Measurements from ENCODE around the gene DHRS4.
"Not testable (repeated sequence)": the region's sequence is repeated elsewhere in the genome, so short reads cannot be mapped to it uniquely, and the experiment has no call there.

DHRS4 gene

DNA sequence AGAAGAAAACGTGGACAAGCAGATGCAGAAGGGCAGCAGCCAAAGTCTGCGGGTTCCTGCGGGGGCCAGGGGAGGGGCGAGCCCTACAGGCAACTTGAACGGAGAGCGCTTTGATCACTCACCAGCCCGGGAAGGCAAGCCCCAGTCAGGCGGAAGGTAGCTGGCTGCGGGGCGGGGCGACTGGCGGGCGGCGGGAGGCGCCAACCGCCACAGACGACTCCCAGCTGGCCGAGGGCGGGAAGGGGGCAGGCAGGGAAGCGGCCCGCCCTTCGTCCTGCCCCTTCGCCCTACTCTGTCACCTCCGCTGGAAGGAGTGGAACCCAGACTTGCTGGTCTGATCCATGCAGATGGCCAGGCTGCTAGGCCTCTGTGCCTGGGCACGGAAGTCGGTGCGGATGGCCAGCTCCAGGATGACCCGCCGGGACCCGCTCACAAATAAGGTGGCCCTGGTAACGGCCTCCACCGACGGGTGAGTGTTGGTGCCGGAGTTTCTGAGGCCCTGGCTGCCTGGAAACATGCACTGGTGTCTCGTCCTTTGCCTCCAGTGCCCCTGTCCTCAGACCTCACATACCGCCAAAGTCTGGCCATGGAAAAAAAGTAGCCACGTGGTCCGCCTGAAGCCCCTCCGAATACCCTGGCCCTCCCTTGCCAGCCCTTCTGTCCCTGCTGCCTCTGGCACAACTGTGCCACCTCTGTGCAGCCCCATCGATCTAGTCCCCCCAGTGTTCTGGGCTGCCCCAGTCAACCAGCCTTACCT lies 35.2 kb downstream of the DHRS4 start, which contains the start of gene DHRS4L2:
DHRS4L2 (plus strand) TSS at position 323 of the 757 bp plus-strand sequence; CDS start at position 342, 19 bp downstream.
- peak; percentile 45 for DNase-seq

DNA sequence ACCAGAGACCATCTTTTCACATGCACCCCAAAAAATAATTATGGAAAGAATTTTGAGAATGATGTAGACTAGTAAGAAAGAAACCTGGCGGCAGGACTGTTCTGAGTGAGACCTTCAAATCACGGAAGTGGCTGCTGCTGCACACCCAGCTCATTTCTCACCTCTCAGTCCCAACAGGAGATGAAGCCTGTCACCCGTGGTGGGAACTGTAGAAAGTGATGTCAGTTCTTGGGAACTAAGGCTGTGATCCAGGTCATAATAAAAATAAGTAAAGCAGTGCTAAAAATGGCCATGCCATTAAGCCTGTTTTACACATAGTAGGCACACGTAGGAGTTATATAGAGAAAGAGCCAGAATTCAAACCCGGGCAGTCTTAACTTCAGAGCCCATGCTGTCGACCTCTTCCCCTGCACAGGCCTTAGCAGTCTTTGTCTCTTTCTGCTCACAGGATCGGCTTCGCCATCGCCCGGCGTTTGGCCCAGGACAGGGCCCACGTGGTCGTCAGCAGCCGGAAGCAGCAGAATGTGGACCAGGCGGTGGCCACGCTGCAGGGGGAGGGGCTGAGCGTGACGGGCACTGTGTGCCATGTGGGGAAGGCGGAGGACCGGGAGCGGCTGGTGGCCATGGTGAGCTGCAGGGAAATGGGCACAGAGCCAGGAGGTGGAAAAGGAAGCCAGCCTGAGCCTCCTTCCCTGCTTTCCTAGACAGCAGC lies 36.3 kb downstream of the DHRS4 start:
- peak; percentile 52 for DNase-seq

DNA sequence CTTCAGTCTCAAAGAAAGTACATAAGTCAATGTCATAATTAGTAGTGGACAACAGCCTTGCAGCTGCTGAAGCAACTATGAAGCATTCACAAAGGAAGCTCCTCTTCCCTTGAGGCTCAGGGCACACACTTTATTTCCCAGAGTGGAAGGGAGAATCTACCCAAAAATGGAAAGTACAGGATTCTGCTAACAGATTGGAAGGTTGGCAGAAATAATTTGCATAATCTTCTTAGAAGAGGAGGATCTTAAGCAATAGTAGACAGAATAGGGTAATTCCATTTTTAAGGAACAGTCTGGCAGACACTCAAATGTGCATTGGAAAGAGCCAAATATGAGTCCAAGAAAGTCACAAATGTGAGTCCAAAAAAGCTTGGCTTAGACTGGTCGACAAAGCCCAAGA lies 37.4 kb downstream of the DHRS4 start:
- DNase-seq: not testable (repeated sequence)

DNA sequence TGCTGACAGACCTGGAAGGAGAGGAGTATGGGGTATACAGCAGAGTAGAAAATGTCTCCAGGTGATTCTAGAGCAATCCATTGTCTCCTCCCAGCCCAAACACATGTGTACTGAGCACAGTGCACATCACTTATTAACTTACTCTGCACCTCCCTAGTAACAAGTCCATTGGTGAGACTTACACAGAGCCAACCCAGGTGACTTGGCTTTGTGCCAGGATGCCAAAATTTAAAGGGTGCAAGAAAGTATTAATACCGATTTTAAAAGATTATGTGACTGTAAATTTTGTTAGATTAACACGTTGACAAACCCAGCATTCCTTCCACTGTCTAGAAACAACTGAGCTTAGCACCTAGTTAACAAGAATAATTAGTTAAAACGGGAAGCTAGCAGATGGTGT lies 39.5 kb downstream of the DHRS4 start:
- DNase-seq: not testable (repeated sequence)

DNA sequence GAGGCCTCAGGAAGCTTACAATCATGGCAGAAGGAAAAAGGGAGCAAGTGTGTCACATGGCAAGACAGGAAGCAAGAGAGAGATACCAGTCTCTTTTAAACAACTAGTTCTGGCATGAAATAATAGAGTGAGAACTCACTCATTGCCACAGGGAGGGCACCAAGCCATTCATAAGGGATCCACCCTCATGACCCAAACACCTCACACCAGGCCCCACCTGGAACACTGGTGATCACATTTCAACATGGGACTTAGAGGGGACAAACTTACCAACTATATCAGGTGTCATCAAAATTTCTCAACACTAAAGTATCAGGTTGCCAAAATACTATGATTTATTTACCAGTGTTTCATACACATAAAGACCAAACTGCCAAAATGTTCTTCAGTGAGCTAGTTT lies 42.4 kb downstream of the DHRS4 start:
- not testable (repeated sequence) for DNase-seq

GRCh38 chr14:23996825-23997224 lies 43.3 kb downstream of the DHRS4 start:
- DNase-seq: not testable (repeated sequence)

DNA sequence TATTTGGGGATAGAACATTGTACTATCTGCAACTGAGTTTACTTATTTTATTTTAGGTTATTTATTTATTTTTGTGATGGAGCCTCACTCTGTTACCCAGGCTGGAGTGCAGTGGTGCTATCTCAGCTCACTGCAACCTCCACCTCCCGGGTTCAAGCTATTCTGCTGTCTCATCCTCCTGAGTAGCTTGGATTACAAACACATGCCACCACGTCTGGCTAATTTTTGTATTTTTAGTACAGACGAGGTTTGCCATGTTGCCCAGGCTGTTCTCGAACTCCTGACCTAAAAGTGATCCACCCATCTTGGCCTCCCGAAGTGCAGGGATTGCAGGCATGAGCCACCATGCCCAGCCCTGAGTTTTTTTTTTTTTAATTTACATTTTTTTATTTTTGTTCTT lies 46.1 kb downstream of the DHRS4 start:
- not testable (repeated sequence) for DNase-seq

DNA sequence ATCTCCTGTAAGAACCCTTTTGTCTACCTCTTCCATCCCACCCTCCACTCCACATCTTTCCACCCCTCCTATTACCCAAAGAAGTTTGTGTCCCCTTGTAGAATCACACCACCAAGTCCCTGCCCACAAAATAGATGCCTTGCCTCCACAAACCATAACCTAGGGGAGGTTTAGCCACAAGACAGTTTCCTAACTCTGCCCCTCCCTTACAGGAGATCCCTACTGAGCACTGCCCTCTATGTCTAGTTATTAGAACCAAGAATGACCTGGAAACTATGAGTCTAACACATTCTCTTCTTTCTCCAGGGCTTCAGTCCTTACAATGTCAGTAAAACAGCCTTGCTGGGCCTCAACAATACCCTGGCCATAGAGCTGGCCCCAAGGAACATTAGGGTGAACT lies 47.5 kb downstream of the DHRS4 start:
- DNase-seq: not testable (repeated sequence)

DNA sequence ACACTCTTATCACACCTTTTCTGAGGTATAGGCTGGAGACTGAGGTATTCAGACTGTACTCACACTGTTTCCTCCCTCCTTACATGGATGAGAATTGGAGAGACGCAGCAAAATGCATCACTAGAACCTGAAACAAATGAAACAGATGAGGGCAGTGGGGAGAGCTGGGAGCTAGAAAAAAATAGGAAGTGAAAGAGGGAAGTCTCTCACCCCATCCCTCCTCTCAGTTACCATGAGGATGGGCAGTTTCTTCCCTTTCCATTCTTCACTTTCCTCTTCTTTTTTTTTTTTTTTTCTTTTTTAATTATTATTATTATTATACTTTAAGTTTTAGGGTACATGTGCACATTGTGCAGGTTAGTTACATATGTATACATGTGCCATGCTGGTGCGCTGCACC lies 48.1 kb downstream of the DHRS4 start:
- DNase-seq: not testable (repeated sequence)

GRCh38 chr14:24006471-24006816 lies 52.9 kb downstream of the DHRS4 start:
- not testable (repeated sequence) for DNase-seq

DNA sequence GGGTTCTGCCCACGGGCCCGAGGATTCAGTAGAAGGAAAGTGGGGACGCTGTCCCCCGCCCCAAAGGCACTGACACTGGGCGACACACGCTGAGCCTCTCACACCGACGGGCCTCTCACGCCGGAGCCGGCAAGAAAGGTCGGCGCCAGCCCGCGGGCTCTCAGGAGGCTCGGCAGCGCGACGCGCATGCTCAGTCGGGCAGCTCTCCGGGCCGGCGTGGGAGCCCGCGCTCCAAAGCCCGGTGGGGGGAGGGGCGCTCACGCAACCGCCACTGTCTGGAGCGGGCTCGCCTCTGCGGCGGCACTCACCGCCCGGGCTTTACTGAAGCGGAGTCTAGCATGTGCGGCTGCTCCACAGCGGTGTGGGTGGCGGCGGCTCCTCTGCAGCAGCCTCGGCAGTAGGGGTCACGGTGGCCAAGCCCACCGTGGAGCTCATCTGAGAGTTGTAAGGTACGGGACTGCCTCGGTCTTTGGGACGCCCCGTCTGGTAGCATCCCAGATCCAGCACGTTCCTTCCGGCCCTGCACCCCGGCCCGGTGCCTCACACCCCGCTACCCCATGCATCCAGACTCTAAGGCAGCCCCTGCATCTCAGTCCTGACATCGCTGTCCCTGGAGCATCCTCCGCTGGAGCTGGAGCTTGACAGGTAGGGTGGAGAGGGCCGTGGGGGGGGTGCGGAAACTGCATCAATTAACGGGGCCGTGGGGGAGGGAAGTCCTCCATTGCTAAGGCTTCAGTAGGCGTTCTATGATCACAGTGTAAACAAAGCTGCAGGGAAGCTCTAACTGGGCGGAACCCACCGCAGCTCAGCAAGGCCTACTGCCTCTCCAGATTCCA lies 53.5 kb downstream of the DHRS4 start:
- not testable (repeated sequence) for DNase-seq

DNA sequence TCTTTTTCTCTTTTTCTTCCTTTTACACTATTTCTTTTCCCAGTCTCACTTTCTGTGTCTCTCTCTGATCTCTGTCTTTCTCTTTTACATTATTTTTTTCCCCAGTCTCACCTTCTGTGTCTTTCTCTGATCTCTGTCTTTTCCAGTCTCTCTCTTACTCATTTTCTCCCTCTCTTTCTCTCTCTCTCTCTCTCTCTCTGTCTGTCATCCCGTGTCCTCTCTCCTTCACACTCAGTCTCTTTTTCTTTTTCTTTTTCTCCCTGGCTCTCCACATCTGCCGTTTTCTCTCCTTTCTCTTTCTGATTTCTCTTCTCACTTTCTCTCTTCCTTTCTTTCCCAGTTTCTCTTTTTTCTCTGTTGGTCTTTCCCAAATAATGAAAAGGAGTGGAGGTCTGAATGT lies 57.5 kb downstream of the DHRS4 start:
- no peak for DNase-seq

DNA sequence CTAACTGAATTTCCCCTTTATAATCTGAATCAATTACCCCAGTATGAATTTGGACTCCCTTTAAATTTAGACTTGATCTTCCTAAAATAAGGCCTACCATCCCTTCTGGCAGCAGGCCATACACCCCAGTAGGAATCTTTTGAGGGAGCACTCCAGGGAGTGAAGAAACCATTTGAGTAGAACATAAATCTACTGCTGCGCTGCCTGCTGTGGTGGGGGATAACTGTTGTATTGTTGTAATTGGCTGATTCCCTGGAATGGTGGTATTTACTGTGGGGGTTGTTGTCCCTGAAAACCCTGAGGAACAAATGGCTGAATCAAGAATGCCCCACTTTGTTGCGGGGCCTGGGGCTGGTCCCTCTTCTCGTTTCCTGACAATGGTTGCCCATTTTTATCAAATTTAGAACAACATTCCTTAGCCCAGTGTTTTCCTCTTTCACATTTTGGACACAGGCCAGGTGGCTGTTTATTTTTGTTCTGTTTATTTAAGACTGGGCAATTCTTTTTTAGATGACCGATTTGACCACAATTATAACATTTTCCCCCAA lies 59.2 kb downstream of the DHRS4 start:
- DNase-seq: not testable (repeated sequence)

DNA sequence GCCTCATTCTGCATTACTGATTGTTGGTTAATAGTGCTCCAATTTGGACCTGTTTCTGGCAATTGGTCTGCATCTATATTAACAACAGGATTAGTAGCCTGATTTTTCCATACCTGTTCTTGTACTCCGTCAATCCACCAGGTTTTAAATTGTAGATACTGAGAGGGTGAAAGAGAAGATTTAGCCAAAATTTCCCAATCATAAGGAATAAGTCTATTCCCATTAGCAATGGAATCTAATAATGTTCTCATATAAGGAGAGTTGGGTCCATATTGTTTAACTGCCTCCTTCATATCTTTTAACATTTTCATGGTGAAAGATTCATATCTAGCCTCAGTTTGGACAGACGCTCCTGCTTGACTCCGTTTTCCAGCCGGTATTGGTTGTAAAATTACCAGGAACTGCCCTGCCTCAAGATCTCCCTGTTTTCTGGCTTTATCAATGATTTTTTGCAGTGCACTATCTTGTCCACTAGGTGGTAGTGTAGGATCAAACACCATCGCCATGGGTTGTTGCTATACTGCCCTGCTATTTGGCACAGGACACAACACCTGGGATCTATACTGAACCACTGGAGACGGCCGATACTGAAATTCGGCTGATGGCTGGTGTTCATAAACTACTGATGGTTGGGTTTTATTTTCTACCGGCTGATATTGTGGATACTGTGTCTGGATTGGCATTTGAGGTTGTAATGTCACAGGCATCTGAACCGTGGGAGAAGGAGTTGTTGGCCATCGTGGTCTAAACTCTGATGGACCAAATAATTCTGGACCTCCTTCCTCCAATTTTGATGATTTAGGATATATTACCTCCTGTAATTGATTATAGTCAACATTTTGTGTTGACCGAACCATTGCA lies 60.3 kb downstream of the DHRS4 start:
- DNase-seq: peak; percentile 46

DNA sequence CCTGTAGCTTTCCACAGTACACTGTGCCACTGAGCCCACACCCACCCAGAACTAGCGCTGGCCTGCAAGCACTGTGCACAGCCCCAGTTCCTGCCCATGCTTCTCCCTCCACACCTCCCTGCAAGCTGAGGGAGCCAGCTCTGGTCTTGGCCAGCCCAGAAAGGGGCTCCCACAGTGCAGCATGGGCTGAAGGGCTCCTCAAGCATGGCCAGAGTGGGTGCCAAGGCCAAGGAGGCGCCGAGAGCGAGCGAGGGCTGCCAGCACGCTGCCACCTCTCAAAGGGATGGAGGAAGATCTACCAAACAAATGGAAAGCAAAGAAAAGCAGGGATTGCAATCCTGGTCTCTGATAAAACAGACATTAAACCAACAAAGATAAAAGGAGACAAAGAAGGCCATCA lies 62.2 kb downstream of the DHRS4 start:
- not testable (repeated sequence) for DNase-seq

Measured in NCI-H2171 (cell line).